ENCODE measurements around the gene LASP1.
"Not testable (repeated sequence)": the region's sequence is repeated elsewhere in the genome, so short reads cannot be mapped to it uniquely, and the experiment has no call there.

Gene LASP1

DNA sequence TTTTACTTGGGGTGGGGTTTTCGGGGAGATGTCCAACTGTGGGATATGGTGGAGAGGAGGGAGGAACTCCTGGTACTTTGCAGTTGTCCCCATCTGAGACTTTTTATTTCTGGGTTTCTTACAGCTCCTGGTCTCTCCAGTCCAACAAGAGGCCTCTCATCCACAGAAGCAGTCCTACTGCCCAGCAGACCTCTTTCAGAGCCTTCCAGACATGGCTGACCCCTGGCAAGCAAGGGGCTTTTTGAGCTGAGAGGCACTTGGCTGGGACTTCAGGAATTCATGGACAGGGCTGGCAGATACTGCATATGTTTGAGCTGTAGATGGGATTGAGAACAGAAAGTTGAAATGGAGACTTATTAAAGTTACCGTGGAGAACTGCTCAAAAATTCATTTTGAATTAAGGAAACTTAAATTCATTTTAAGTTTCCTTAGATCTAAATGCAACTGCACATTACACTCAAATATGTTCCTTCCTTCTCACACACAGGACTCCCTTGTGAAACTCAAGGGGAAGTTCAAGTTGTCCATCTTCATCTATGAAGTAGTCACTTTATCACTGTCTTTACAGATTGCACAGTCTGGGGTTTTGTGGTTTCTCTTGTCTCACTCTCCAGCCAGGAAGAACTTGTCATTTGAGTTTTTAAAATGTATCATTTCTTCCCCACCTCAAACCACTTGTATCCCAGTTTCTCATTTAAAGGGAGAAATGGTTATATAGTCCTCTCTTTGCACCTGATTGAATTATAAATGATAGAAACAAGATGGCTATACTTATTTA lies 56.6 kb downstream of the LASP1 start:
- TF ChIP-seq, protein P1, sequence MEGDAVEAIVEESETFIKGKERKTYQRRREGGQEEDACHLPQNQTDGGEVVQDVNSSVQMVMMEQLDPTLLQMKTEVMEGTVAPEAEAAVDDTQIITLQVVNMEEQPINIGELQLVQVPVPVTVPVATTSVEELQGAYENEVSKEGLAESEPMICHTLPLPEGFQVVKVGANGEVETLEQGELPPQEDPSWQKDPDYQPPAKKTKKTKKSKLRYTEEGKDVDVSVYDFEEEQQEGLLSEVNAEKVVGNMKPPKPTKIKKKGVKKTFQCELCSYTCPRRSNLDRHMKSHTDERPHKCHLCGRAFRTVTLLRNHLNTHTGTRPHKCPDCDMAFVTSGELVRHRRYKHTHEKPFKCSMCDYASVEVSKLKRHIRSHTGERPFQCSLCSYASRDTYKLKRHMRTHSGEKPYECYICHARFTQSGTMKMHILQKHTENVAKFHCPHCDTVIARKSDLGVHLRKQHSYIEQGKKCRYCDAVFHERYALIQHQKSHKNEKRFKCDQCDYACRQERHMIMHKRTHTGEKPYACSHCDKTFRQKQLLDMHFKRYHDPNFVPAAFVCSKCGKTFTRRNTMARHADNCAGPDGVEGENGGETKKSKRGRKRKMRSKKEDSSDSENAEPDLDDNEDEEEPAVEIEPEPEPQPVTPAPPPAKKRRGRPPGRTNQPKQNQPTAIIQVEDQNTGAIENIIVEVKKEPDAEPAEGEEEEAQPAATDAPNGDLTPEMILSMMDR (IDR thresholded peaks at IDR 0.05; ENCODE audit: insufficient read depth, missing control alignments), result no peak
- FAIRE-seq, result no peak
- no peak for DNase-seq (ENCODE audit: insufficient read length, low spot score)

DNA sequence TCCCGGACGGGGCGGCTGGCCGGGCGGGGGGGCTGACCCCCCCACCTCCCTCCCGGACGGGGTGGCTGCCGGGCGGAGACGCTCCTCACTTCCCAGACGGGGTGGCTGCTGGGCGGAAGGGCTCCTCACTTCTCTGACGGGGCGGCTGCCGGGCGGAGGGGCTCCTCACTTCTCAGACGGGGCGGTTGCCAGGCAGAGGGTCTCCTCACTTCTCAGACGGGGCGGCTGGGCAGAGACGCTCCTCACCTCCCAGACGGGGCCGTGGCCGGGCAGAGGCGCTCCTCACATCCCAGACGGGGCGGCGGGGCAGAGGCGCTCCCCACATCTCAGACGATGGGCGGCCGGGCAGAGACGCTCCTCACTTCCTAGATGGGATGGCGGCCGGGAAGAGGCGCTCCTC lies 60.9 kb downstream of the LASP1 start:
- FAIRE-seq; DNase-seq (ENCODE audit: insufficient read length, low spot score): not testable (repeated sequence)

DNA sequence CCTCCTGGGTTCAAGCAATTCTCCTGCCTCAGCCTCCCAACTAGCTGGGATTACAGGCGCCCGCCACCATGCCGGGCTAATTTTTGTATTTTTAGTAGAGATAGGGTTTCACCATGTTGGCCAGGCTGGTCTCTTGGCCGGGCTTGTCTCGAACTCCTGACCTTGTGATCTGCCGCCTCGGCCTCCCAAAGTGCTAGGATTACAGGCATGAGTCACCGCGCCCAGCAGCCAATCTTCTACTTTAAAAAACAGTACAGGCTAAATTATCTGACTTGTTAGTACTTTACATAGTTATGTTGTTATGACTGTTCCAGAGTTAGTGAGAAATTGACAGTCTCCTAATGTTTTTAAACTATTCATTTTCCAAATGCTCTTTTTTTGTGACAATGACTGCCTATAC lies 64.1 kb downstream of the LASP1 start:
- not testable (repeated sequence) for FAIRE-seq; DNase-seq (ENCODE audit: insufficient read length, low spot score)

DNA sequence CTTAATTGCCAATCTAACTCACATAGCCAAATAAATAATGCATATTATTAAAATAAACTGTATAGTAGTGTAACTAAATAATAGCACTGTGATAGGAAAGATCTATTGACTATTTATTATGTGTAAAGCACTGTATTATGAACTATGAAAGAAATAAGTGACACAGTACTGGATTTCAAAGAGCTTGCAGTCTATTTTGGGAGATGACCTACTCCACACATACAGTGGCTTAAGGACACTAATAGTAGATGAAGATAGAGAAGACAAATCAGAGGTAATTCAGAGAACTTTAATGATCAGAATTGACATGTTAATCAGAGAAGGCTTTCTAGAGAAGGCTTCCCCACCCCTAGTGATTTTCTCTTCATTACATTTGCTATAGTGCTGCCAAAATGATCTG lies 70.1 kb downstream of the LASP1 start:
- DNase-seq (ENCODE audit: insufficient read length, low spot score), result no peak
- TF ChIP-seq, protein P1 (IDR thresholded peaks at IDR 0.05; ENCODE audit: insufficient read depth, missing control alignments), result no peak
- no peak for FAIRE-seq

DNA sequence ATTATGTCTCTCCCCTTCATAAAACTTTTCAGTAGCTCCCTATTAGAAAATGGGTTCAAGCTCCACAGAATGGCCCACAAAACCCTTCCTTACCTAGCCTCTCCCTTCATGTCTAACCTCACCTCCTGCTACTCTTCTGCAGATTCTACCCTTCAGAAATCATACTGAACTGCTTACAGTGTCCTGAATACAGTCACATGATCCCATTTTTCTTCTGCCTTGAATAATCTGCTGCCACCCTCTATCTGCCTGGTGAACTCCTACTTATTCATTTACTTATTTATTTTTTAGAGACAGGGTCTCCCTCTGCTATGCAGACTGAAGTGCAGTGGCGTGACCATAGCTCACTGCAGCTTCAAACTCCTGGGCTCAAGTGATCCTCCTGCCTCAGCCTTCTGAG lies 70.5 kb downstream of the LASP1 start:
- no peak for DNase-seq (ENCODE audit: insufficient read length, low spot score)
- no peak for FAIRE-seq
- TF ChIP-seq, protein P1 (IDR thresholded peaks at IDR 0.05; ENCODE audit: insufficient read depth, missing control alignments), result no peak

DNA sequence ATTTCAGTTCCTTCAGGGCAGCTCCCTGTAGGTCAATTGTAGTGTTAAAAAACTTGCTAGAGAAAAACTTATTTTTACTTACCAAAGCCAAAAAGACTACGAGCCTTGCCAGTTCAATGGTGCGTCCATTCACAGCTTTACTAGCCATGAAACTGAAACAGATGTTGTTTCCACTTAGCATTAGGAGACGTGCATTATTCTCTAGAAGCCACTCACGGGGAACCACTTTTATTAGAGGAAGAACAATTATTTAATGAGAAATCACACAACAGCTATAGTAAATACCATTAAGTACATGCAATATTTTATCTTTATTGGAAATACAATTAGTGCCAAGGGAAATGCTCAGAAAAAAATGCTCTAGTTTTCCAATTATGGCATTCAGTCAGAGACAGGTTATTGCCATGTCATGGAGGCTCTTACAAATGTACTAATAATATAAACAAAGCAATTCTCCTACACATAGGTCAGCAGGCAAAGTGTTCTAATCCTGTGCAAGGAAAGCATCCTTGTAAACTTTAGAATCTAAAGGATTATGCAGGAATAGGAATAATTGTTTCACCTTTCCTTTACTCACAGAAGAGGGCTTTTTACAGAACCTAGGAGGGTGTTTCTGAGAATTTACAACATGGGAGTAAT lies 73.0 kb downstream of the LASP1 start:
- TF ChIP-seq, protein P1 (IDR thresholded peaks at IDR 0.05; ENCODE audit: insufficient read depth, missing control alignments), result no peak
- DNase-seq (ENCODE audit: insufficient read length, low spot score) (no peak), FAIRE-seq (no peak)

DNA sequence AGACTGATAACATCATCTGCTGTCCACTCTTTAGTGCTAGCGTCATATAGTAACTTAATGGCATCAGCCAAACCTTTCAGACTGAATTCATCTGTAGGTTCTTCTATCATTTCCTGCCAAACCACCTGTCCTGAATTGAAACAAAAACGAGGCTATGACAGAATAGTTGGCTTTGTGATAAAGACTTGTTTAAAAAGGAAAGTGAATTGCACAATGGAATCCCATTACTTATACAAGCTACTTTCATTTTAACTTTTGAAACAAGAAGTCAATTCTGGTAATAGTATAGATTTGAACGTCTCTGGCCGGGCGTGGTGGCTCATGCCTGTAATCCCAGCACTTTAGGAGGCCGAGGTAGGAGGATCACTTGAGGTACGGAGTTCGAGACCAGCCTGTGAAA lies 73.7 kb downstream of the LASP1 start:
- no peak for FAIRE-seq
- no peak for DNase-seq (ENCODE audit: insufficient read length, low spot score)
- TF ChIP-seq, protein P1 (IDR thresholded peaks at IDR 0.05; ENCODE audit: insufficient read depth, missing control alignments), result no peak

DNA sequence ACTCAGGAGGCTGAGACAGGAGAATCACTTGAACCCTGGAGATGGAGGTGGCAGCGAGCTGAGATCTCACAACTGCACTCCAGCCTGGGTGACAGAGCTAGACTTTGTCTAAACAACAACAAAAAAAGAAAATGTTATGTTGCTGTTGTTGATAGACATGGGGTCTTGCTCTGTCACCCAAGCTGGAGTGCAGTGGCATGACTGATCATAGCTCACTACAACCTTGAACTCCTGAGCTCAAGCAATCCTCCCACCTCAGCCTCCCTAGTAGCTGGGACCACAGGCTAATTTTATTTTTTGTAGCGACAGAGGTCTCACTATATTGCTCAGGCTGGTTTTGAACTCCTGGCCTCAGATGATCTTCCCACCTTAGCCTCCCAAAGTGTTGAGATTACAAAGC lies 77.3 kb downstream of the LASP1 start:
- TF ChIP-seq, protein P1 (IDR thresholded peaks at IDR 0.05; ENCODE audit: insufficient read depth, missing control alignments), result no peak
- FAIRE-seq, result no peak
- no peak for DNase-seq (ENCODE audit: insufficient read length, low spot score)

DNA sequence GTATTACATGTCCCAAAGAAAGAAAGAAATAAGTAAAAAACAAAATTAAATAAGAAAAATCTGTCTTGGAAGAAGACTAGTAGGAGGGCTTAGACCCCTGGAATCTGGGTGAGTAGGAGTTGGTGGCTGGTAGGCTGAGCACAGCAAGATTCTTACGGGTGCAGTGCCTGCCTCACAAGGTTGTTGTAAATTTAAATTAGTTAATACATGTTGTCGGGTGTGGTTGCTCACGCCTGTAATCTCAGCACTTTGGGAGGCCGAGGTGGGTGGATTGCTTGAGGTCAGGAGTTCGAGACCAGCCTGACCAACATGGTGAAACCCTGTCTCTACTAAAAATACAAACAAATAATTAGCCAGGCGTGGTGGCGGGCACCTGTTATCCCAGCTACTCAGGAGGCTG lies 83.9 kb downstream of the LASP1 start:
- not testable (repeated sequence) for FAIRE-seq; DNase-seq (ENCODE audit: insufficient read length, low spot score)

Measured in D721Med (cell line).